Measurements from ENCODE around the gene HINT3. TPM values are rescaled to one million over a fixed set of nuclear protein-coding genes. Genes with fewer than 3 reads are reported as not detected.

Gene HINT3
- total RNA-seq, 4 donors from 2014 or later: 19.8 to 27.8 (median 21.2) TPM

DNA sequence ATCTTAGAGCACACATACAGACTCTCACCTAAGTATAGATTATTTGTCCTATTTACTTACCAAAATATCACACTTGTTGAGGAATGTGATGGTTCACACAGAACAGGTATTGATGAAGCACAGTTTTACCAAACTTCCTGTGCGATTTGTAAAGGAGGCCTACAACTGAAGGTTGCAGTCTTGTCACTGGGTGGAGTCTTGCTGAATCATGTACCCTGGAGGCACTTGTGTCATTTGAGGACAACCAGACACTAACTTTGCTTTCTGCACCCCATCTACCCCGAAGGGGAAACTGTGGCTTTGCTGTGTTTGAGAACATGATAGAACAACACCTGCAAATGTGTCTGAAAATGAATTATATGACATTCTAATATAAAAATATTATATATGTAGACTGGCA, 32.4 kb upstream of the HINT3 start:
- DNase-seq (ENCODE audit: low spot score in 2 of 2): no peak
- H3K27me3 ChIP-seq: no peaks in the 10 kb centered on the region
- no peaks in the 10 kb centered on the region for H3K9me3 ChIP-seq
- H3K36me3 ChIP-seq: peaks cover 0 to 74% (median 16%) of the 10 kb centered on the region in 3 donors
- H3K27ac ChIP-seq: no peak overlapping the region
- TF ChIP-seq EP300 (IDR thresholded peaks at IDR 0.05) (no peak), POLR2A (IDR thresholded peaks at IDR 0.05) (no peak)
- TF ChIP-seq, protein P1, sequence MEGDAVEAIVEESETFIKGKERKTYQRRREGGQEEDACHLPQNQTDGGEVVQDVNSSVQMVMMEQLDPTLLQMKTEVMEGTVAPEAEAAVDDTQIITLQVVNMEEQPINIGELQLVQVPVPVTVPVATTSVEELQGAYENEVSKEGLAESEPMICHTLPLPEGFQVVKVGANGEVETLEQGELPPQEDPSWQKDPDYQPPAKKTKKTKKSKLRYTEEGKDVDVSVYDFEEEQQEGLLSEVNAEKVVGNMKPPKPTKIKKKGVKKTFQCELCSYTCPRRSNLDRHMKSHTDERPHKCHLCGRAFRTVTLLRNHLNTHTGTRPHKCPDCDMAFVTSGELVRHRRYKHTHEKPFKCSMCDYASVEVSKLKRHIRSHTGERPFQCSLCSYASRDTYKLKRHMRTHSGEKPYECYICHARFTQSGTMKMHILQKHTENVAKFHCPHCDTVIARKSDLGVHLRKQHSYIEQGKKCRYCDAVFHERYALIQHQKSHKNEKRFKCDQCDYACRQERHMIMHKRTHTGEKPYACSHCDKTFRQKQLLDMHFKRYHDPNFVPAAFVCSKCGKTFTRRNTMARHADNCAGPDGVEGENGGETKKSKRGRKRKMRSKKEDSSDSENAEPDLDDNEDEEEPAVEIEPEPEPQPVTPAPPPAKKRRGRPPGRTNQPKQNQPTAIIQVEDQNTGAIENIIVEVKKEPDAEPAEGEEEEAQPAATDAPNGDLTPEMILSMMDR (IDR thresholded peaks at IDR 0.05): no peak
- no peak overlapping the region for H3K4me3 ChIP-seq
- 62 to 85% methylated on average over 2 of the region's 2 CpGs for WGBS, 2 donors
- peaks cover 0 to 14% (median 0%) of the 10 kb centered on the region in 4 donors for H3K4me1 ChIP-seq

DNA sequence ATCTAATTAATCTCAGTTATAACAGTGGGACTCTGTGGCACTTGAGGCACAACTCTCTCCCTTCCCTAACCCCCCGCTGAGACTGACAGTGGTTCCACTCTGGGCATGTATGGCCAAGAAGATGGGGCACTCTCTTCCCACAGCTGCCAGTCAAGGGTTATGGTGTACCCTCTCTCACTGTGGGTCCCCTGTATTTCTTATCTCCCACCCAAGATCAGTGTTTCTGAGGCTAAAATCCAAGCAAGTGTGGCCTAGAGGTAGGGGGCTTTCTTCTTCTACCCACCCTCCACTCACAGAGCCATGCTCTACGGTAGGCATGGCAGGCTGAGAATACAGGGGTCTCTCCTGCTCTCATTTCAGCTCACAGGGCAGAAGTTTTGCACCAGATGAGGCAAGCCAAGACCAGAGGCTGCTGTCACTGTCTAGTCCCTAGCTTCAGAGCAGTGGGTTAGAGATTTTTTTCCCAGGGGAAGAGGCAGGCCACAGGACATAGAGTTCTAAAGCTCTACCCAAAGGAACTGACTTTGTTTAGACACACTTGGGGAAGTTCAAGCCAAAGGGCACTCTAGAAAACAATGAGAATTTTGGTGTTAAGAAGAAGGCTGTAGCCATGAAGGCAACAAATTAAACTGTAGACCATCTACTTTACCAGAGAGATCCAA, 31.7 kb upstream of the HINT3 start:
- Histone ChIP-seq H3K36me3 (peaks cover 0 to 77% (median 16%) of the 10 kb centered on the region in 3 donors), H3K4me1 (peaks cover 0 to 7% (median 0%) of the 10 kb centered on the region in 4 donors), H3K4me3 (no peak overlapping the region), H3K27me3 (no peaks in the 10 kb centered on the region), H3K27ac (no peak overlapping the region), H3K9me3 (no peaks in the 10 kb centered on the region)
- WGBS, 2 donors: 85 to 100% methylated on average over 2 of the region's 2 CpGs
- no peak for TF ChIP-seq EP300 (IDR thresholded peaks at IDR 0.05)
- TF ChIP-seq POLR2A (IDR thresholded peaks at IDR 0.05): no peak
- TF ChIP-seq, protein P1 (IDR thresholded peaks at IDR 0.05): no peak
- DNase-seq (ENCODE audit: low spot score in 2 of 2): no peak

DNA sequence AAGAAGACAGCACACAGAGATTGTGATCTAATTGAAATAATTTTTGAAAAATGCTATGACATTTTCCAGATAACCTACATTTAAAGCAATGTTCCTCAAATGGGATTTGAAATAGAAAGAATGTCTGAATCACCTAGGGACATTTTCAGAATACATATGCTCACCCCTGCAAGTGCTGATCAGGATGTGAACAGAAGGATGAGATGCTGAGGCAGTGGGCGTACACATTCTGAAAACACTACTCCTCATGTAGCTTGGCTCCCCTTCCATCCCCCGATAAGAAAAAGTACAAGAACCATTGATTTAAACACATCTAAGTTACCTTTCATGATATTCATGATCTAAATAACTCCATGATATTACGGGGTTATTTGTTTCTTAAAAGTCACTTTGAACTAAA, 29.9 kb upstream of the HINT3 start:
- 93 to 96% methylated on average over 3 of the region's 3 CpGs for WGBS, 2 donors
- H3K4me3 ChIP-seq: no peak overlapping the region
- peaks cover 0 to 4% (median 0%) of the 10 kb centered on the region in 4 donors for H3K4me1 ChIP-seq
- H3K27me3 ChIP-seq: no peaks in the 10 kb centered on the region
- no peak overlapping the region for H3K27ac ChIP-seq
- no peaks in the 10 kb centered on the region for H3K9me3 ChIP-seq
- peaks cover 3 to 80% (median 16%) of the 10 kb centered on the region in 3 donors for H3K36me3 ChIP-seq
- DNase-seq (ENCODE audit: low spot score in 2 of 2): no peak
- no peak for TF ChIP-seq POLR2A (IDR thresholded peaks at IDR 0.05)
- TF ChIP-seq, protein P1 (IDR thresholded peaks at IDR 0.05): no peak
- no peak for TF ChIP-seq EP300 (IDR thresholded peaks at IDR 0.05)

GRCh38 chr6:125927761-125928160, 28.8 kb upstream of the HINT3 start:
- Histone ChIP-seq H3K4me3 (no peak overlapping the region), H3K27ac (no peak overlapping the region), H3K9me3 (no peaks in the 10 kb centered on the region), H3K36me3 (peaks cover 3 to 72% (median 16%) of the 10 kb centered on the region in 3 donors), H3K27me3 (no peaks in the 10 kb centered on the region), H3K4me1 (peaks cover 0 to 4% (median 0%) of the 10 kb centered on the region in 4 donors)
- DNase-seq (ENCODE audit: low spot score in 2 of 2): no peak
- no peak for TF ChIP-seq EP300 (IDR thresholded peaks at IDR 0.05)
- TF ChIP-seq, protein P1 (IDR thresholded peaks at IDR 0.05): no peak
- TF ChIP-seq POLR2A (IDR thresholded peaks at IDR 0.05): no peak
- WGBS, 2 donors: 61% methylated on average over 7 of the region's 7 CpGs

- DNase-seq (ENCODE audit: low spot score in 2 of 2): no peak
- H3K4me1 ChIP-seq: no peaks in the 10 kb centered on the region
- H3K27ac ChIP-seq: no peak overlapping the region
- peaks cover 0 to 2% (median 0%) of the 10 kb centered on the region in 4 donors for H3K9me3 ChIP-seq
- no peak overlapping the region for H3K4me3 ChIP-seq
- TF ChIP-seq POLR2A (IDR thresholded peaks at IDR 0.05) (no peak), EP300 (IDR thresholded peaks at IDR 0.05) (no peak)
- H3K36me3 ChIP-seq: peaks cover 3 to 41% (median 6%) of the 10 kb centered on the region in 3 donors
- H3K27me3 ChIP-seq: no peaks in the 10 kb centered on the region
- WGBS, 2 donors: 91 to 93% methylated on average over 3 of the region's 3 CpGs
Observed at GRCh38 chr6:125930765-125931418, 25.7 kb upstream of the HINT3 start.
